Dermis blood vessel endothelial cell (primary cell): ENCODE measurements around the gene ALDH9A1. TPM values are rescaled to one million over a fixed set of nuclear protein-coding genes. Genes with fewer than 3 reads are reported as not detected.
A peak's percentile ranks its signal among the peaks of the same experiment; 100 is the strongest.
"Not testable (repeated sequence)": the region's sequence is repeated elsewhere in the genome, so short reads cannot be mapped to it uniquely, and the experiment has no call there.

ENCODE experiments used
- DNase-seq: peaks from one replicate; pipeline ENCODE4 v3.0.0; 2010
- total RNA-seq: library from RNA; depleted of rRNA; stranded (reverse); fragments of >200 nt; gene quantifications from 2 replicates; pipeline ENCODE4 v1.2.3, GENCODE V29; 2014

ALDH9A1 gene
- total RNA-seq = 107 and 140 TPM in 2 replicates

DNA sequence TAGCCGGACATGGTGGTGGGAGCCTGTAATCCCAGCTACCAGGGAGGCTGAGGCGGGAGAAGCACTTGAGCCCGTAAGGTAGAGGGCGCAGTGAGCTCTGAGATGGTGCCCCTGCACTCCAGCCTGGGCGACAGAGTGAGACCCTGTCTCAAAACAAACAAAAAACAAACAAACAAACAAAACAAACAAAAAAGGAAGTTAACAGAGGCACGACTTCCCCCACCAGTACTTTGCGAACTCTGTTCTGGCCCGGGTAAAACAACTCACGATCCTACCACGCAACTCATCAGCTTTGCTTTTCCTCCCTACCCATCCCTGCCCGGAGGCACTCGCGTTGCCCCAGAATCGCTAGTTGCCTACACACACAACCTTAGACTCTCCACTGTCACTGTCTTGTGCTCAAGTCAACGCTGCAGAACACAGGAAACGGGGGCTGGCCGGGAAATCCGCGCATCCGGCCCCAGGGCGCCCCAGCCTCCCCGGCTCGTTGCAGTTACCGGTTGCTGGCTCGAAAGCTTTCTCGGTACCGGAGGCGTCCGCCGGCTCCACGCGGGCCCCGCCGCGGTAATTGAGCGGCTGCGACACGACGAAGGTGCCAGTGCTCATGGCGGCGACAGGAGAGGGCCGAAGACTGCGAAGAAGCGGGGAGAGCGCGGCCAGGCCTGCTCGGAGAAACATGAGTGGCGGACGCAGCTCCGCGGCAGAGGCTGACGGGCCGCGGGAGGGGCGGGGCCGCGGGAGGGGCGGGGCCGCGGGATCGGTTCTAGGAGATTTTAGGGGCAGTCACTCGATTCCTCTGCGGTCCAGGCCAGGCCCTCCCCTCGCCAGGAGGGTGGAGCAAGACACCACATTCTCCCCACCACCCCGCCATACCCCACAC lies at the start of gene ALDH9A1:
ALDH9A1 (minus strand) TSS at position 682 of the 880 bp plus-strand sequence; CDS start at position 678, 4 bp downstream.
- peak; percentile 79 for DNase-seq

DNA sequence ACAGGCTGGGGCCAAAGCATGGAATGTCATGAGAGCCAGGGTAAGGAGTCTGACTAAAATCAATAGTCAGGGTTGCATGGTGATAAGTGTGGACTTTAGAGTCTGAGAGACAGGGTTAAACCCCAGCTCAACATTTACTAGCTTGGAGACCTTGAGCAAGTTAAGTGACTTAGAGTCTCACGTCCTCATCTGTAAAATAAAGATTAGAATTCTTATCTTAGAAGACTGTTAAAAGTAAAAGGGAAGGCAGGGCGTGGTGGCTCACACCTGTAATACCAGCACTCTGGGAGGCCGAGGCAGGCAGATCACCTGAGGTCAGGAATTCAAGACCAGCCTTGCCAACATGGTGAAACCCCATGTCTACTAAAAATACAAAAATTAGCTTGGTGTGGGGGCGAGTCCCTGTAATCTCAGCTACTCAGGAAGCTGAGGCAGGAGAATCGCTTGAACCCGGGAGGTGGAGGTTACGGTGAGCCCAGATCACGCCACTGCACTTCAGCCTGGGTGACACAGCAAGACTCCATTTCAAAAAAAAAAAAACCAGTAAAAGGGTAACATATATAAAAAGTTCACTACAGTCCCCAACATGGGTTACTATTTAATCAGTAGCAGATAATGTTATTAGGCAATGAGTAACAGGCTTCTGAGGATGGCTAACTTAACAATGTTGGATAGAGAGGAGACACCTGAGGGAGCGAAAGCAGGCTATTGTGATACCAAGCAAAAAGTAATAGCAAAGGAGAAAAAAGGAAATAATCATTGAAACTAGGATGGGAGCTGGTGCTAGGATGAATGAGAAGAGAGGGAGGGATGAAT lies 49.5 kb upstream of the ALDH9A1 start:
- no peak for DNase-seq

DNA sequence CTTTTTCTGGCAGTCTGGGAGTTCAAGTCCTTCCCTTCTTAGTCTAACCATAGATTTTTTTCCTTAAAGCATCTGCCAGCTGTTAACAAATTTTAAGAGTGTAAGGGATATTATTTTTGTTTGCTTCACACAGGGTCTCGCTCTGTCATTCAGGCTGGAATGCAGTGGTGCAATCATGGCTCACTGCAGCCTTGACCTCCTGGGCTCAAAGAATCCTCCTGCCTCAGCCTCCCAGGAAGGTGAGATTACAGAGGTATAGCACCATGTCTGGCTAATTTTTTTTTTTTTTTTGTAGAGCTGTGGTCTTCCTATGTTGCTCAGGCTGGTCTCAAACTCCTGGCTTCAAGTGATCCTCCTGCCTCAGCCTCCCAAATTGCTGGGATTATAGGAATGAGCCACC lies 46.6 kb upstream of the ALDH9A1 start:
- not testable (repeated sequence) for DNase-seq

DNA sequence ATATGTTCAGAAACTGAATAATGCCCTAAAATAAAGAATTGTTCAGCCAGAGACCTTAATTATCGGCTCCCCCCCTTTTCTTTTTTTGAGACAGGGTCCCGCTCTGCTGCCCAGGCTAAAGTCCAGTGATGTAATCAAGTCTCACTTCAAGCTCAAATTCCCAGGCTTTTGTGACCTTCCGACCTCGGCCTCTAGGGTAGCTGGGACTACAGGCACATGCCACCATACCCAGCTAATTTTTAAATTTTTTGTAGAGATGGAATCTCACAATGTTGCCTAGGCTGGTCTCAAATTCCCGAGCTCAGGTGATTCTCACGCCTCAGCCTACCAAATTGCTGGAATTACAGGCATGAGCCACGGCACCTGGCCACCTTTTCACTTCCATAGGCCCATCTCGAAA lies 43.8 kb upstream of the ALDH9A1 start:
- no peak for DNase-seq

DNA sequence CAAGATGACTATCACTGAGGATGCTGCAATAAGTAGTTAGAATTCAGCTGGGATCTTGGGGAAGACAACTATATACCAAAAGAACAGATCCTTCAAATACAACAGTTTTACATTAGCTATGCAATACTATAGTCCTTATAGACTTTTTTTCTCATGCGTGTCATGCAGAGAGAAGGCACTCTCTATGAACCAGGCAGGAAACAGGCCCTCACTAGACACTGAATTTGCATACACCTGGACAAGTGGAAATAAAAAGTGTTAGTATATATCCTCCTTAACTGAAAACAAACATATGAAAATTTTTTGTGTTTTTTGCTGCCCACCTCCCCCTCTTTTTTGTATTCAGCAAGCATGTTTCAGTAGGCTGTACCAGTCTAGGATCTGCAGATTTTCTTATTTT lies 40.4 kb upstream of the ALDH9A1 start:
- no peak for DNase-seq

DNA sequence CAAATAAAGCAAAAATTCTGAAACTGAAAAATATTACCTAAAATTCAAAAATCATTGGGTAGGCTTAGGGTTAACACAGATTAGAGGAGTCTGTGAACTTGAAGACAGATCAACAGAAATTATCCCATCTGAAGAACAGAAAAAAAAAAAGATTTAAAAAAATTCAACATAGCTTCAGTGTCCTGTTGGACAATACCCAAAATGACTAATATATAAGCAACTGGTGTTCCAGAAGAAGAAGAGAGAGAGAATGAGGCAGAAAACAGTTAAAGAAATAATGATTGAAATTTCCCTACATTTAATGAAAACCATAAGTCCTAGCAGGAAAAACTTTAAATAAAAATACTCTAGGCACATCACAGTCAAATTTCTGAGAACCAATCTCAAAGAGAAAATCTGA lies 38.8 kb upstream of the ALDH9A1 start:
- DNase-seq = no peak

DNA sequence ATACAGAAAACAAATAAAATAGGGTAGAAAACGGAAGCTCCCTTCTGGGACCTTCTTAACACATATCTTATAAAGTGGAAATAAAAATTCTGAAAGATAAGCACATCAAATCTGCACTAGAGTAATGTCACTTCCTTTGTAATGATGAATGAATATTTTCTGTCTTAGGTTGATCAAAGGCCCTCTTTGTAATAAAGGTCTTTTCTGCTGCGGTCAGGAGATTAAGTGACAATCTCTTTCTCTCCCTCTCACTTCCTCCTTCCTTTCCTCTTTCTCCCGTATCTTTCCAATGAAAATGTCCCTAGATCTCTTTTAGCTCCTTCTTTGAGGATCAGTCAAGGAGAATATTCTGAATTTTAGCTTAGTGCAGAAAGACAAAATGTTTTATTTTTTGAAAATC lies 36.5 kb upstream of the ALDH9A1 start:
- no peak for DNase-seq

DNA sequence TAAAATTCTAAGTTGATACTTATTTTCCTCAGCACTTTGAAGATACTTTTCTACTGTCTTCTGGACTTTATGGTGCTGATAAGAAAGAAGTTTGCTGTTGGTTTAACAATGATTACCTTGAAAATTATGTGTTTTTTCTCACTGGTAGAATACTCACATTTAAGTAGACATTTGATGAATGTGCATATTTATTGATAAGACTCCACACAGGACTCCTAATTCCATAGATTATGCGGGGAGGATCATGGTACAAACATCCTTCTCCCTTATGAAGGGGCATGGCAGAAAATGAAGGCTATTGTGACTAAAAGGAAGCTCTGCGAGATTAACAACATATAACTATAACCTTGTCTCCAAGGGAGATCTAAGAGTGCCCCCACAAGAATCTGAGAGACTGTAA lies 28.5 kb upstream of the ALDH9A1 start:
- no peak for DNase-seq

DNA sequence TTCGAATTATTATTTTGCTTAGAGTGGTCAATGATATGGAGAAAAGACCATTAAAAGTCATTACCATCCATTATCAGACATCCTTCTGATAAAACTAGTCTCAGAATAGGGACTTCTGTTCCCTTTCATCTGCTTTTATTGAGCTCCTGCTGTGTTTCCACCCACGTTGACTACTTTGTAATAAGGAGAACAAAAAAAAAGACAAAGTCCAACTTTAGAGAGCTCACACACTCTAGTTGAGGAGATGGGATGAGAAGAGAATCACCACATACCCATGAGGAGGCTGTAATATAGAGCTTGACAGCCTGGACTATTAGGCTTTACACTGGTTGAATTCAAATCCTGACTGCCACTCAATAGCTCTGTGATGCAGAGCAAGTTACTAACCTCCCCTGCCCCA lies 27.8 kb upstream of the ALDH9A1 start:
- DNase-seq = no peak

DNA sequence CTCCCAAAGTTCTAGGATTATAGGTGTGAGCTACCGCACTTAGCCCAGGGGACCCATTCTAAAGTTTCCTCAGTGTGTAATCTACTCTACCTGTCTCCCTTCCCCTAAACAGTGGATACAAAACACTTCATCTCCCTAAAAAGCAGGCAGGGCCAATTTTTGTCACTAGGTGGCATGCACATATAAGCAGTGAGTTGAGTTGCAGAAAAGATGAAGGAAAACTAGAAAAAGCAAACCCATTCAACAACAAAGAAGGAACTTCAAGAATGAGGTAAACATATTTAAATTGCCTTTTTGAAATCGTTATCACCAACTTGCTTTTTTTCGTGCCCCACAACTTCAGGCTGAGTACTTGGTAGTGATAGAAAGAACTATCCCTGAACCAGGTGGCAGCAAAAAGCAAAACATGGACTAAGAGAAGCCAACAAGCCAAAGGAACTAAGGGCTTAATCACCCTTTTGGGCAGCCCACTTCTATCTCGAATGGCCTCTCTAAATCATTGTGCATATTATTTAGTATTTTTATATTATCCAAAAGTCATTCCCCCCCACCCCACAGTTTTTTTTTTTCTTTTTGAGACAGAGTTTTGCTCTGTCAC lies 19.7 kb upstream of the ALDH9A1 start:
- peak; percentile 78 for DNase-seq

DNA sequence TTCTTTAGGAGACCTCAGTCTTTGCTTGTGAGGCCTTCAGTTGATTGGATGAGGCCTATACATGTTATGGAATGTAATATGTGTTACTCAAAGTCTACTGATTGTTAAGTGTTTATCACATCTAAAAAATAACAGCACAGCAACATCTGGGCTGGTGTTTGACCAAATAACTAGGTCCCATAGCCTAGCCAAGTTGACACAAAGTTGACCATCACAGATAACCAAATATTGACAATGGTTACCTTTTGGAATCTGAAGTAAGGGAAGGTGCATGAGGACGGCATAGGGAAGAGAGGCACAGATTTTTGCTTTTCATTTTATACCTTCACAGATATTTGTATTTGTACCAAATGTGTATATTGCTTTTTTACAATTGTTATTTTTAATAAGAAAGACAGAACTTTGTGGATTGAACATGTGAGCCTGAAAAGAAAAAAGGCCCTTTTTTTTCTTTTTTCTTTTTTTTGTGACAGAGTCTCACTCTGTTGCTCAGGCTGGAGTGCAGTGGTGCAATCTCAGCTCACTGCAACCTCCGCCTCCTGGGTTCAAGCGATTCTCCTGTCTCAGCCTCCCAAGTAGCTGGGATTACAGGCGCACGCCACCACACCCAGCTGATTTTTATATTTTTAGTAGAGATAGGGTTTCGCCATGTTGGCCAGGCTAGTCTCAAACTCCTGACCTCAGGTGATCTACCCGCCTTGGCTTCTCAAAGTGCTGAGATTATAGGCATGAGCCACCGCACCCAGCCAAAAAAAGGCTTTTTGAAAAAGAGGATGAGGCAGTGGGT lies 18.1 kb upstream of the ALDH9A1 start:
- DNase-seq = not testable (repeated sequence)

DNA sequence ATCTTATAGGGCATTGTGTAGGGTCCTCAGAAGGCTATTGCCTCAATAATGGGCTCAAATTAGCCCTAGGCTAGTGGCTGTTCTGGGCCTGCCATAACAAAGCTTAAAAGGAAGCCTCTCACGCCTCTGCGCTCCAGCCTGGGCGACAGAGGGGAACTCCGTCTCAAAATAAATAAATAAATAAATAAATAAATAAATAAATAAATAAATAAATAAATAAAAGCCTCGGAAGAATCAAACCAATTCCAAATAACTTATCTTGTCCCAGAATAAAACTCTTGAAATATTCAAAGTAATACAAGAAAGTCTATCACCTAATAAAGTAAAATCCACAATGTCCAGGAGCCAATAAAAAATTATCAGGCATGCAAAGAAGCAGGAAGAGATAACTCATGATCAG lies 14.4 kb upstream of the ALDH9A1 start:
- no peak for DNase-seq

DNA sequence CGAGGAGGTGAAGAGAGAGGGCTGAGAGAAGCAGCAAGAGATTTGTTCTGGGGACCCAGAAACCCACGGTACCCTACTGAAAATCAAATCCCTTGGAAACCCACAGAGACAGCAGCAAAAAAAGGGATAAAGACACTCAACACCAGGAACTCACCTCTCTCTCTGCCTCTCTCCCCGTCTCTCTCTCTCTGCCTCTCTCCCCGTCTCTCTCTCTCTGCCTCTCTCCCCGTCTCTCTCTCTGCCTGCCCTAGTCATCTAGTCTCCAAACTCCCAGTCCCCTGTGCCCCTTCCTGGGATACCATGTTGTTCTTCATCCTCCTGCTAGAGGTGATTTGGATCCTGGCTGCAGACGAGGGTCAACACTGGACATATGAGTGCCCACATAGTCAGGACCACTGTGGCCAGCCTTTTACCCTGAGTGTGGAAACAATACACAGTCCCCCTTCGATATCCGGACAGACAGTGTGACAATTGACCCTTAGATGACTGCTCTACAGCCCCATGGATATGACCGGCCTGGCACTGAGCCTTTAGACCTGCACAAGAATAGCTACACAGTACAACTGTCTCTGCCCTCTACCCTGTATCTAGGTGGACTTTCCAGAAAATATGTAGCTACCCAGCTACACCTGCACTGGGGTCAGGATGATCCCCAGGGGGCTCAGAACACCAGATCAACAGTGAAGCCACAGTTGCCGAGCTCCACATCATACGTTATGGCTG lies 9.8 kb upstream of the ALDH9A1 start:
- no peak for DNase-seq

DNA sequence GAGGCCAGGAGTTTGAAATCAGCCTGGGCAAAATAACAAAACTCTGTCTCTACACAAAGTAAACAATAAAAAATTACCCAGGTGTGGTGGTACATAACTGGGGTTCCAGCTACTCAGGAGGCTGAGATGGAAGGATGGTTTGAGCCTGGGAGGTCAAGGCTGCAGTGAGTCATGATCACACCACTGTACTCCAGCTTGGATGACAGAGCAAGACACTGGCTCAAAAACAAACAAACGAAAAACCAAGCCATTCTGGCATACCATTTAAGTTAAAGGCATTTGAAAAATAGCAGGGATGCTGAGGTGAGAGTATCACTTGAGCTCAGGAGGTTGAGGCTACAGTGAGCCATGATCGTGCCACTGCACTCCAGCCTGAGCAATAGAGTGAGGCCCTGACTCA lies 5.3 kb upstream of the ALDH9A1 start:
- no peak for DNase-seq

DNA sequence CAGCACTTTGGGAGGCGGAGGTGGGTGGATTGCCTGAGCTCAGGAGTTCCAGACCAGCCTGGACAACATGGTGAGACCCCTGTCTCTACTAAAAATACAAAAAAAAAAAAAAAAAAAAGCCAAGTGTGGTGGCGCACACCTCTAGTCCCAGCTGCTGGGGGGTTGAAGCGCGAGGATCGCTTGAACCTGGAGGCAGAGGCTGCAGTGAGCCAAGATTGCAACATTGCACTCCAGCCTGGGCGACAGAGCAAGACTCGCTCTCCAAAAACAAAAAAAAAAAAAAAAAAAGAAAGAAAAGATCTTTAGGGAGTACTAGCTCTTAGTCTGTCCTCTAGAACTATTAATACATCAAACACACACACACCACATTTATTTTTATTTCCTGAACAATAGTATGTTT lies 3.6 kb upstream of the ALDH9A1 start:
- not testable (repeated sequence) for DNase-seq

DNA sequence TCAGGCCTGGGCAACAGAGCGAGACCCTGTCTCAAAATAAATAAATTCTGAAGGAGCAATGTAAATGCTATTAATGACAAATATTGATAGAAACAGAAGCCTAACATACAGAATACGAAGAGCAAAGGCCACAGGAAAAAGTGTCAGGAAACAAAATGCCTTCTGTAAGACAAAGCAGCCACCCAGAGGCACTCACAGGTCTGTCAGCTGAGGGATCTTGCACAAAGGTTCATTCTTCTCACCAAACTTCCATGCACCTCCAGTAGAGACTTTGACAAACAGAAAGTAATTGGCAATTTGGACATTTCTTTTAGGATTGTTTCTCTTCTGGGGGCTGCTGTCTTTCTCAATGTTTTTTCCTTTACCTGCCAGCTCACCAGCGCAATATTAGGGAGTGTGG lies 1.2 kb upstream of the ALDH9A1 start:
- no peak for DNase-seq

DNA sequence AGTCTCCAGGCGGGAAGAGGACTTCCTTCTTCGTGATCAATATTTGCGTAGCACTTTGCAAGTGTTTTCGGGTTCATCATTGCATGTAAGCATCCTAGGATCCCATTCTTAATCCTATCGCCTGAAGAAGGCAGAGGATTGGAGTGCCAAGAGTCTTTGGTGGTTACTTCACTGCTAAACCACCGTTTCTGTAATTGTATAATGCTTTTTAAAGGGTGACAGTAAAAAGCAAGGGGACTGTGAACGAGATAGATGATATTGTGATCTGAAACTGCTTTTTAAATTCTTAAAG lies 345 bp upstream of the ALDH9A1 start:
- no peak for DNase-seq

DNA sequence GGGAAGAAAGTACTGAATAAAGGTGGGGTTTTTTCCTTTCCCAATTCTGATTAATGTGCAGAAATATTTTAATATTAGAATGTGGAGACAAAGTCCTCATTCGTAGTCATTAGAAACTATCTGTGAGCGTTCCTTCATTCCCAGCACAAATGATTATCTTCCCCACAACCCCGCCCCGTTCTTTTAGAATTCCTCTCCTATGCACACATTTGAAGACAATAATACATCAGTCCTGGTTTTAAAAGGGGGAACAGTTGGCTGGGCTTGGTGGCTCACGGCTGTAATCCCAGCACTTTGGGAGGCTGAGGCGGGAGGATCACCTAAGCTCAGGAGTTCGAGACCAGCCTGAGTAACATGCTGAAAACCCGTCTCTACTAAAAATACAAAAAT lies 876 bp downstream of the ALDH9A1 start:
- no peak for DNase-seq

DNA sequence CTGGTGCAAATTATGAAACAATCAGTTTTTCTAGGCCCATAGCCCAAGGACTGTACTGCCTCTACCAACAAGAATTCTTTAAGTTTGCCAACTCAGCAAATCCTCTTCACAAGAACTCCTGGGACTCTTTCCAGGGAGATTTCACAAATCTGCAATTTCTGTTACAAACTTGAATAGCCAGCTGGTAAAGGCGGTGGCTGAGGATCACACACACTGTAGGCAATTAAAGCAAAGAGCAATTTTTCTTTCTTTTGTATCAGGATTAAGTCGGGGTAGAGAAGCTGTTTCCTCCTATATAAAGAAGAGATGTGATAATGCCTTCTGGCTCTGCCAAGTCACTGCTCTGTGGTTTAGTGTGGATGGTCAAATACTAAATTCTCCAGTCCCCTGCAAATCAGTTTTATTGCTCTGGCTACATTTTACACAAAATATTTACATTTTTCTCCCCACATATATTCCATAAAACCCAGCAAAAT lies 1.7 kb downstream of the ALDH9A1 start:
- peak; percentile 13 for DNase-seq

DNA sequence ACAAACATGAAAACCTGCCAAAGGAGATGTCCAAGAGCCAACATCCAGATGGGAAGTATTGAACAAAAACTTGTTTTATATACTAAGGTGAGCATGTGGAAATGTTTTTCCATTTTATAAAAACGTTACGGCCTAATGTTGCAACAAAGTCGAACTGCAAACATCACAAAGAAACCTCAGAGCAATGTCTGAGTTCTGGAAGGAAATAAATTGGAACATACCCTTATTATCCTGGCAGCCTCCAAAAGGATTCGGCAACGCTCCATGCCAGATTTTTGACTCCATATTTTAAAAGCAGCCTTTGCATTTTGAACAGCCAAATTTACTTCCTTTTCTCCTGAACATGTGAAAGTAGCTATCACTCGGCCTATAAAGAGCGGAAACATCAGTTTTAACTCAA lies 3.3 kb downstream of the ALDH9A1 start:
- DNase-seq = no peak

DNA sequence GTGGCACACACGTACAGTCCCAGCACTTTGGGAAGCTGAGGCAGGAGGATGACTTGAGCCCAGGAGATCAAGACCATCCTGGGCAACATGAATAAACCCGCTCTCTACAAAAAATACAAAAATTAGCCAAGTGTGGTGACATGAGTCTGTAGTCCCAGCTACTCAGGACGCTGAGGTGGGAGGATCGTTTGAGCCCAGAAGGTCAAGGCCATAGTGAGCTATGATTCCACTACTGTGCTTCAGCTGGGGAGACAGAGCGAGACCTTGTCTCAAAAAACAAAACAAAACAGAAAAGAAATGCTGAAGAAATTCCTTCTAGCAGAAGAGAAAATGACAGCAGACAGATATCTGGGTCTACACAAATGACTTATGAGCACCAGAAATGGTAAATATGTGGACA lies 10.3 kb downstream of the ALDH9A1 start:
- DNase-seq = no peak

DNA sequence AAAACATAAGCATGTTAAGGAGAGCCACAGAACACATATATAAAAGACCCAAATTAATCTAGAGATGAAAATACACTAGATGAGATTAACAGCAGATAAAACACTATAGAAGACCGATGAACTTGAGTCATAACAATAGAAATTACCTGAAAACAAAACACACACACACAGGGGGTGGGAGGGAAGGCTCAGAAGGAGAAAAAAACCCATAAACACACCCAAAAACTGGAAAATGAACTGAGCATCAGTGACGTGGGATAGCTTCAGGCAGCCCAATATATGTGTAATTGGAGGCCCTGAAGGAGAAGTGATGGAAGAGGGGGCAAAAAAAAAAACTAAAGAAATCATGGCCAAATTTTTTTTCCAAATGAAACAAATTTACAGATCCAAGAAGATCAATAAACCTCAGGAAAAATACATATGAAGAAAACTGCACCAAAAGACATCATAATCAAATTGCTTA lies 11.4 kb downstream of the ALDH9A1 start:
- DNase-seq = no peak
